Neural progenitor cell (in vitro differentiated cells): Measurements from ENCODE around the gene FASTKD1.

Experiments used
- EZH2 ChIP-seq: fragments of 200-600 bp; sonication (generic); IDR thresholded peaks from 2 replicates; pipeline ENCODE4 v1.6.1; 2017; ENCODE audit warnings: antibody characterized with exemption, mild to moderate bottlenecking, moderate library complexity
- TF ChIP-seq, protein P1 (sequence below): fragments of 200-600 bp; sonication (generic); IDR thresholded peaks from 2 replicates; pipeline ENCODE4 v1.5.1; 2017; ENCODE audit warnings: antibody characterized with exemption, mild to moderate bottlenecking

DNA sequence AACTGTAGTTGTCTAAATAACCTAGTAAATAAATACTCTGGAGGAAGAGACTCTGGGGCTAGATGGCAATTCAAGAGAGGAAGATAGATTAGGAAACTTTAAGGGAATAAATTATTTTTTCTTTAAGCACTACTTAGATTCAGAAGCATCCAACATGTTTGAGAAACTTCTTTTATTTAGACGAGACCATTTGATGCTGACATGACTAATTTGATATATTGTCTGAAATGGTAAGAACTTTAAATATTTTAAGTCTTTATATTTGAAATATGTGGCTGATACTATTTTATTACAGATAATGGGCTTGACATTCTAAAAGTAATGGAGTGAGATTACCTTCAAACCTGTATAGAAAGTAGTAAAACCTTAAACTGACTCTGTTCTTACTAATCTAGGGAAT lies 46.8 kb upstream of the FASTKD1 start:
- TF ChIP-seq EZH2: no peak
- TF ChIP-seq, protein P1, sequence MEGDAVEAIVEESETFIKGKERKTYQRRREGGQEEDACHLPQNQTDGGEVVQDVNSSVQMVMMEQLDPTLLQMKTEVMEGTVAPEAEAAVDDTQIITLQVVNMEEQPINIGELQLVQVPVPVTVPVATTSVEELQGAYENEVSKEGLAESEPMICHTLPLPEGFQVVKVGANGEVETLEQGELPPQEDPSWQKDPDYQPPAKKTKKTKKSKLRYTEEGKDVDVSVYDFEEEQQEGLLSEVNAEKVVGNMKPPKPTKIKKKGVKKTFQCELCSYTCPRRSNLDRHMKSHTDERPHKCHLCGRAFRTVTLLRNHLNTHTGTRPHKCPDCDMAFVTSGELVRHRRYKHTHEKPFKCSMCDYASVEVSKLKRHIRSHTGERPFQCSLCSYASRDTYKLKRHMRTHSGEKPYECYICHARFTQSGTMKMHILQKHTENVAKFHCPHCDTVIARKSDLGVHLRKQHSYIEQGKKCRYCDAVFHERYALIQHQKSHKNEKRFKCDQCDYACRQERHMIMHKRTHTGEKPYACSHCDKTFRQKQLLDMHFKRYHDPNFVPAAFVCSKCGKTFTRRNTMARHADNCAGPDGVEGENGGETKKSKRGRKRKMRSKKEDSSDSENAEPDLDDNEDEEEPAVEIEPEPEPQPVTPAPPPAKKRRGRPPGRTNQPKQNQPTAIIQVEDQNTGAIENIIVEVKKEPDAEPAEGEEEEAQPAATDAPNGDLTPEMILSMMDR: no peak
